Measurements from ENCODE around the gene TTPAL. TPM values are rescaled to one million over a fixed set of nuclear protein-coding genes. Genes with fewer than 3 reads are reported as not detected.

The TTPAL gene, protein sequence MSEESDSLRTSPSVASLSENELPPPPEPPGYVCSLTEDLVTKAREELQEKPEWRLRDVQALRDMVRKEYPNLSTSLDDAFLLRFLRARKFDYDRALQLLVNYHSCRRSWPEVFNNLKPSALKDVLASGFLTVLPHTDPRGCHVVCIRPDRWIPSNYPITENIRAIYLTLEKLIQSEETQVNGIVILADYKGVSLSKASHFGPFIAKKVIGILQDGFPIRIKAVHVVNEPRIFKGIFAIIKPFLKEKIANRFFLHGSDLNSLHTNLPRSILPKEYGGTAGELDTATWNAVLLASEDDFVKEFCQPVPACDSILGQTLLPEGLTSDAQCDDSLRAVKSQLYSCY
- 10 to 100 TPM; 30.1 to 31.4 TPM for total RNA-seq

DNA sequence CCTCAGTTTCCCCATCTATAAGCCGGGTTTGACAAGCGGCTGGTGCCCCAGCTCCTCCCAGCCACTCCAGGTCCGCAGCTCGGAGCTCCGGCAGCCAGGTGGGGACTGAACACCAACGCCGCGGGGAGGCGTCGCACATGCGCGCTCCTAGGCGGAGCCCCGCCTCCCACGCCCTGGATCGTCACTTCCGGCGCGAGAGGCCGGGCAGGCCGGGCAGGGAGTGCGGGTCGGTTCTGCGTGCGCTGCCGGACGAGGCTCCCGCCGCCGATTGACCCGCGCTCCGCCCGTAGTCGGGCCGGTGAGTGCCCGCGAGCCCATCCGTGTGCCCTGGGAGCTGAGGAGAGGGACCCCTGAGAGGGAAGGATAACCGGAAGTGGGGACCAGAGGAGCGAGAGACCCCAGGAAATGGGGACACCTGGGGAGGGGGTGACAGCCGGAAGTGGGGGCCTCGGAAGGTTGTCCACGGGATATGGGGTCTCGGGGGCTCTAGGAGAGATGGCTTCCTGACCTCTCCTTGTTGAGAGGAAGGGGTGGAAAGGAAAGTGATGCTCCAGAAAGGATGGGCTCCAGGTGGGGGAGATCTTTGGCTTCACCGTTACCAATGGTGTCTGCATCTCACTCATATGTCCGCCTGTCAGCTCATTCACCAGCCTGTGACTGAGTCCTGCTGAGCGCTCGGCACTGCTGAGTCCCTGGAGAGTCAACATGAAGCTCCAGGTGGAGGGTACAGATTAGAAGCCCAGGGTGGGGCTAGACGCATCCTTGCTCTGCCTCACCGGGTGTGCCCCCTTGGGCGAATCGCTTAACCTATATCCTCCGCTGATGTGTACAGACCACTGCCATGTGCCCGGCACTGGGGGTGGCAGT, at the start of gene TTPAL:
Gene TTPAL (plus strand): TSS at position 181 of the 867 bp plus-strand sequence. CDS start 4,126 bp downstream, outside the sequence.
- Mint-ChIP-seq H3K27me3 (no peaks in the 10 kb centered on the region), H3K36me3 (peaks cover 15% of the 10 kb centered on the region), H3K27ac (peak within 1 kb of the TSS; percentile 94), H3K9me3 (no peaks in the 10 kb centered on the region), H3K4me3 (peak within 1 kb of the TSS; percentile 96), H3K4me1 (peaks cover 21% of the 10 kb centered on the region)
- peak; percentile 95 for DNase-seq

- Mint-ChIP-seq H3K4me1 (no peaks in the 10 kb centered on the region), H3K4me3 (no peak overlapping the region), H3K36me3 (no peaks in the 10 kb centered on the region), H3K27me3 (no peaks in the 10 kb centered on the region), H3K9me3 (no peaks in the 10 kb centered on the region), H3K27ac (no peak overlapping the region)
- no peak for DNase-seq
Measured at GRCh38 chr20:44425923-44426322, 49.8 kb upstream of the TTPAL start.

- H3K4me3 Mint-ChIP-seq, result no peak overlapping the region
- H3K27ac Mint-ChIP-seq, result no peak overlapping the region
- DNase-seq, result no peak
- H3K27me3 Mint-ChIP-seq, result peaks cover under 1% of the 10 kb centered on the region
- H3K4me1 Mint-ChIP-seq, result no peaks in the 10 kb centered on the region
- no peaks in the 10 kb centered on the region for H3K36me3 Mint-ChIP-seq
- no peaks in the 10 kb centered on the region for H3K9me3 Mint-ChIP-seq
Measured at GRCh38 chr20:44426879-44427790, 48.5 kb upstream of the TTPAL start.

DNA sequence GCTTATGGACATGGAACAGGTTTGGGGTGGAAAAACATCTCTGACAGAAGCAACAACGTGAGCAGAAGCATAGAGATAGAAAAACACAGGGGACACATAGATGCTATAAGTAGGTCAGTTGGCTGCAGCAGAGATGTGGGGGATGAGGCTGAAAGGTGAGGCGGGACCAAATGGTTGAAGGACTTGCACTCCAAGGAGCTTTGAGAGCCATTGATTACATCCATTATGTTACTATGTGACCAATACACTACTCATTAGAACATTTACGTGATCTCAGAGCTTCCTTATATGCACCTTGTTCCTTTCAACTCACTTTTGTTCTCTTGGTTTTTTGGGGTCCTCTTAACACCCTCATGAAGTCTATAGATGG, 47.9 kb upstream of the TTPAL start:
- no peaks in the 10 kb centered on the region for H3K4me1 Mint-ChIP-seq
- no peaks in the 10 kb centered on the region for H3K9me3 Mint-ChIP-seq
- no peaks in the 10 kb centered on the region for H3K36me3 Mint-ChIP-seq
- peaks cover 6% of the 10 kb centered on the region for H3K27me3 Mint-ChIP-seq
- no peak overlapping the region for H3K4me3 Mint-ChIP-seq
- no peak overlapping the region for H3K27ac Mint-ChIP-seq
- DNase-seq, result no peak

DNA sequence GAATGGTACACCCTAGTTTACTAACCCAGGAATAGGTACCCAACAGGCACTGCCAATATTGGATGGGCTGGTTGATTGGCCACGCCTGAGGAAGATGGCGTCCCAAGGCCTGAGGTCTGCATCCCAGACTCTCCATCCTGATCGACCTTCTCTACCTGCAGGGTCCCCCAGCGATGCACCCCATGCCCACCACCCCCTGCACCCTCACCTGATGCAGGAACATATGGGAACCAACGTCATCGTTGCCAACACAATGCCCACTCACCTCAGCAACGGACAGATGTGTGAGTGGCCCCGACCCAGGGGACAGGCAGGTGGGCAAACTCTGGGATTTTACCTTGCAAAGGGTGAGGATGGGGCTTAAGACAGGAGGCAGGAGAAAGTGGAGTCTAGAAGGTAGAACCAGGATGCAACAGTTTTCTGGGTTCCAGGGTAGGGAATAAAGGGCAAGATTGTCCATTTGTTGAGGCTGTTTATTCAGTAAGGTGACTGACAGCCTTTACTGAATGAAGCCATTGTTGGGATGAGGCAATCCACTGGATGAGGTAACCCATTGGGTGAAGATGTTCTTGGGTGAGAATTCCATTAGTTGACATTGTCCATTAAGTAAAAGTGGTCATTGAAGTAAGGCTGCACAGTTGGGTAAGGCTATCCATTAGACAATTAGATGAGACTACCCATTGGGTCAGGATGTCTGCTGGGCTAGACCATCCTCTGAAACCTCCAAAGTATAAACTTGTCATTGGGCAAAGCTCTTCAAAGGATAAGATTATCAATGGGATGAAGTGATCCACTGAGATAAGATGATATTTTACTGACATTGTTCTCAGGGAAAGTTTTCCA, 47.3 kb upstream of the TTPAL start:
- Mint-ChIP-seq H3K27ac (no peak overlapping the region), H3K4me1 (no peaks in the 10 kb centered on the region), H3K4me3 (no peak overlapping the region), H3K36me3 (no peaks in the 10 kb centered on the region), H3K27me3 (peaks cover 8% of the 10 kb centered on the region), H3K9me3 (no peaks in the 10 kb centered on the region)
- DNase-seq, result no peak

GRCh38 chr20:44429017-44429339, 46.7 kb upstream of the TTPAL start:
- no peak overlapping the region for H3K27ac Mint-ChIP-seq
- no peaks in the 10 kb centered on the region for H3K4me1 Mint-ChIP-seq
- no peak for DNase-seq
- peaks cover 8% of the 10 kb centered on the region for H3K27me3 Mint-ChIP-seq
- H3K4me3 Mint-ChIP-seq, result no peak overlapping the region
- no peaks in the 10 kb centered on the region for H3K36me3 Mint-ChIP-seq
- H3K9me3 Mint-ChIP-seq, result no peaks in the 10 kb centered on the region

GRCh38 chr20:44429419-44430269, 46.0 kb upstream of the TTPAL start:
- Mint-ChIP-seq H3K4me1 (no peaks in the 10 kb centered on the region), H3K4me3 (no peak overlapping the region), H3K36me3 (no peaks in the 10 kb centered on the region), H3K9me3 (no peaks in the 10 kb centered on the region), H3K27ac (no peak overlapping the region), H3K27me3 (peaks cover 8% of the 10 kb centered on the region)
- no peak for DNase-seq

DNA sequence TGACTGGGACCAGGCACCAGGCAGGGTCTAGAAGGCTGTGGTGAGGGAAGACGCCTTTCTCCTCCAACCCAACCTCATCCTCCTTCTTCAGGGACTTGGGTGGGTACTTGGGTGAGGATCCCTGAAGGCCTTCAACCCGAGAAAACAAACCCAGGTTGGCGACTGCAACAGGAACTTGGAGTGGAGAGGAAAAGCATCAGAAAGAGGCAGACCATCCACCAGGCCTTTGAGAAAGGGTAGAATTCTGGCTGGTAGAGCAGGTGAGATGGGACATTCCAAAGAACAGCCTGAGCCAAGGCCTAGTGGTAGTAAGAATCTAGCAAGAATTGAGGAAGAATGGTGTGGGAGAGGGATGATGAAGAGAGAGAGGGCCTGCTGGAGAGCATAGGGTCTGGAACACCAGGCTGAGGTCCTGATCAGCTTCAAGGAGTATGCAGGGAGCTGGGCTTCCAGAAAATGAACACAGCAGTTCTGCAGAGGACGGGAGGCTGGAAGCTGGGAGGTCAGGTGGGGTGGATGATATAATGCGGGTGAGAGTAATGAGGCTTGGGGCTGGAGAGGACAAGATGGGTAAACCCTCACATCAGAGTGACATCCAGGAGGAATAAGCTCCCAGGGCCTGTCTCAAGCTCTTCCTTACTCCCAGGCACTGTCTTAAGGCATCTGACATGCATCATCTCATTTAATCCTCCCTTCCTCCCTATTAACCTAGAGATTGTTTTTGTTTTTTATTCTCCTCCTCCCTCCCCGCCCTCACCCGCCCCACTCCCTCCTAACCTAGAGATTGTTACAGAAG, 45.2 kb upstream of the TTPAL start:
- Mint-ChIP-seq H3K4me1 (no peaks in the 10 kb centered on the region), H3K4me3 (no peak overlapping the region), H3K36me3 (no peaks in the 10 kb centered on the region), H3K9me3 (no peaks in the 10 kb centered on the region), H3K27ac (no peak overlapping the region), H3K27me3 (peaks cover 8% of the 10 kb centered on the region)
- DNase-seq, result no peak

GRCh38 chr20:44431118-44431501, 44.6 kb upstream of the TTPAL start:
- Mint-ChIP-seq H3K4me1 (no peaks in the 10 kb centered on the region), H3K36me3 (no peaks in the 10 kb centered on the region), H3K27me3 (peaks cover 8% of the 10 kb centered on the region), H3K27ac (no peak overlapping the region), H3K4me3 (no peak overlapping the region), H3K9me3 (no peaks in the 10 kb centered on the region)
- DNase-seq, result no peak

DNA sequence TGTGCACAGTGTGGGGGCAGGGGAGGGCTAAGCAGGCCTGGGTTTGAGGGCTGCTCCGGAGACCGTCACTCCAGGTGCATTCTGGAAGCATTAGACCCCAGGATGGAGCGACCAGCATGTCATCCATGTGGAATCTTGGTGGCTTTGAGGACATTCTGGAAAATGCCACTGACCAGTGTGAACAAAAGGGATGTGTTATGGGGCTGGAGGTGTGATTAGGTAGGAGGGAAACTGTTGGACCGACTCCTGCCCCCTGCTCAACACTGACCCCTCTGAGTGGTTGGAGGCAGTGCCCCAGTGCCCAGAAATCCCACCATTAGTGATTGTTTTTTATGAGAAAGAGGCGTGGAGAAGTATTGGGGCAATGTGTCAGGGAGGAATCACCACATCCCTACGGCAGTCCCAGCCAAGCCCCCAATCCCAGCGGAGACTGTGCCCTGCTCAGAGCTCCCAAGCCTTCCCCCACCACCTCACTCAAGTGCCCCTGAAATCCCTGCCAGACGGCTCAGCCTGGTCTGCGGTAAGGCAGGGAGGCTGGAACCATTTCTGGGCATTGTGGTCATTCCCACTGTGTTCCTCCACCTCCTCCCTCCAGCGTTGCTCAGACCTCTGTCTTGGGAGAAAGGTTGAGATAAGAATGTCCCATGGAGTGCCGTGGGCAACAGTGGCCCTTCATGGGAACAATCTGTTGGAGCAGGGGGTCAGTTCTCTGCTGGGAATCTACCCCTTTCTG, 44.0 kb upstream of the TTPAL start:
- H3K9me3 Mint-ChIP-seq, result no peaks in the 10 kb centered on the region
- DNase-seq, result no peak
- H3K27me3 Mint-ChIP-seq, result peaks cover 8% of the 10 kb centered on the region
- H3K4me1 Mint-ChIP-seq, result no peaks in the 10 kb centered on the region
- no peaks in the 10 kb centered on the region for H3K36me3 Mint-ChIP-seq
- H3K4me3 Mint-ChIP-seq, result no peak overlapping the region
- no peak overlapping the region for H3K27ac Mint-ChIP-seq

GRCh38 chr20:44432618-44433577, 42.8 kb upstream of the TTPAL start:
- no peaks in the 10 kb centered on the region for H3K9me3 Mint-ChIP-seq
- no peaks in the 10 kb centered on the region for H3K36me3 Mint-ChIP-seq
- peaks cover 8% of the 10 kb centered on the region for H3K27me3 Mint-ChIP-seq
- DNase-seq, result no peak
- peak overlapping the region; percentile 6 for H3K27ac Mint-ChIP-seq
- no peak overlapping the region for H3K4me3 Mint-ChIP-seq
- H3K4me1 Mint-ChIP-seq, result no peaks in the 10 kb centered on the region

All from activated naive CD8-positive, alpha-beta T cell treated with anti-CD3 and anti-CD28 coated beads for 36 hours (primary cell).